Measurements from ENCODE around the gene APC2.
"Not testable (repeated sequence)": the region's sequence is repeated elsewhere in the genome, so short reads cannot be mapped to it uniquely, and the experiment has no call there.

The APC2 gene

GRCh38 chr19:1411255-1412191, 38.4 kb upstream of the APC2 start:
- no peaks in the 10 kb centered on the region for H3K27me3 Mint-ChIP-seq
- no peaks in the 10 kb centered on the region for H3K9me3 Mint-ChIP-seq (ENCODE audit: low read depth)
- peak overlapping the region; percentile 97 for H3K4me3 Mint-ChIP-seq
- peak overlapping the region; percentile 98 for H3K27ac Mint-ChIP-seq
- H3K36me3 Mint-ChIP-seq: peaks cover 2% of the 10 kb centered on the region
- peaks cover 63% of the 10 kb centered on the region for H3K4me1 Mint-ChIP-seq (ENCODE audit: low read depth)

GRCh38 chr19:1412323-1412923, 37.5 kb upstream of the APC2 start:
- Mint-ChIP-seq H3K4me3 (peak overlapping the region; percentile 69), H3K27me3 (no peaks in the 10 kb centered on the region), H3K4me1 (ENCODE audit: low read depth) (peaks cover 67% of the 10 kb centered on the region), H3K27ac (no peak overlapping the region), H3K9me3 (ENCODE audit: low read depth) (no peaks in the 10 kb centered on the region), H3K36me3 (peaks cover 2% of the 10 kb centered on the region)

- H3K36me3 Mint-ChIP-seq: peaks cover 2% of the 10 kb centered on the region
- H3K4me1 Mint-ChIP-seq (ENCODE audit: low read depth): peaks cover 69% of the 10 kb centered on the region
- no peaks in the 10 kb centered on the region for H3K9me3 Mint-ChIP-seq (ENCODE audit: low read depth)
- H3K27ac Mint-ChIP-seq: peak overlapping the region; percentile 70
- no peaks in the 10 kb centered on the region for H3K27me3 Mint-ChIP-seq
- H3K4me3 Mint-ChIP-seq: peak overlapping the region; percentile 59
These were observed 36.7 kb upstream of the APC2 start for GRCh38 chr19:1412995-1413800.

GRCh38 chr19:1416014-1416841, 33.7 kb upstream of the APC2 start:
- H3K9me3 Mint-ChIP-seq (ENCODE audit: low read depth): no peaks in the 10 kb centered on the region
- H3K27me3 Mint-ChIP-seq: no peaks in the 10 kb centered on the region
- H3K36me3 Mint-ChIP-seq: no peaks in the 10 kb centered on the region
- H3K4me1 Mint-ChIP-seq (ENCODE audit: low read depth): peaks cover 48% of the 10 kb centered on the region
- peak overlapping the region; percentile 47 for H3K4me3 Mint-ChIP-seq
- peak overlapping the region; percentile 76 for H3K27ac Mint-ChIP-seq

GRCh38 chr19:1417145-1417544, 32.8 kb upstream of the APC2 start:
- H3K27me3 Mint-ChIP-seq: no peaks in the 10 kb centered on the region
- peaks cover 39% of the 10 kb centered on the region for H3K4me1 Mint-ChIP-seq (ENCODE audit: low read depth)
- H3K27ac Mint-ChIP-seq: no peak overlapping the region
- no peaks in the 10 kb centered on the region for H3K9me3 Mint-ChIP-seq (ENCODE audit: low read depth)
- H3K4me3 Mint-ChIP-seq: no peak overlapping the region
- no peaks in the 10 kb centered on the region for H3K36me3 Mint-ChIP-seq

GRCh38 chr19:1417681-1418495, 32.0 kb upstream of the APC2 start:
- peak overlapping the region; percentile 50 for H3K27ac Mint-ChIP-seq
- H3K4me3 Mint-ChIP-seq: no peak overlapping the region
- no peaks in the 10 kb centered on the region for H3K27me3 Mint-ChIP-seq
- H3K4me1 Mint-ChIP-seq (ENCODE audit: low read depth): peaks cover 36% of the 10 kb centered on the region
- no peaks in the 10 kb centered on the region for H3K36me3 Mint-ChIP-seq
- no peaks in the 10 kb centered on the region for H3K9me3 Mint-ChIP-seq (ENCODE audit: low read depth)

- no peak overlapping the region for H3K4me3 Mint-ChIP-seq
- H3K9me3 Mint-ChIP-seq (ENCODE audit: low read depth): no peaks in the 10 kb centered on the region
- no peaks in the 10 kb centered on the region for H3K27me3 Mint-ChIP-seq
- peaks cover 30% of the 10 kb centered on the region for H3K4me1 Mint-ChIP-seq (ENCODE audit: low read depth)
- no peak overlapping the region for H3K27ac Mint-ChIP-seq
- no peaks in the 10 kb centered on the region for H3K36me3 Mint-ChIP-seq
These were observed 31.5 kb upstream of the APC2 start for GRCh38 chr19:1418496-1418775.

- Mint-ChIP-seq H3K9me3 (ENCODE audit: low read depth) (no peaks in the 10 kb centered on the region), H3K27ac (no peak overlapping the region), H3K27me3 (no peaks in the 10 kb centered on the region), H3K4me3 (no peak overlapping the region), H3K36me3 (no peaks in the 10 kb centered on the region), H3K4me1 (ENCODE audit: low read depth) (peaks cover 25% of the 10 kb centered on the region)
These were observed 30.8 kb upstream of the APC2 start for GRCh38 chr19:1418951-1419738.

- not testable (repeated sequence) for H3K36me3 Mint-ChIP-seq; H3K9me3 Mint-ChIP-seq (ENCODE audit: low read depth); H3K27ac Mint-ChIP-seq; H3K4me3 Mint-ChIP-seq; H3K27me3 Mint-ChIP-seq
- peaks cover 21% of the 10 kb centered on the region for H3K4me1 Mint-ChIP-seq (ENCODE audit: low read depth)
These were observed 29.8 kb upstream of the APC2 start for GRCh38 chr19:1420085-1420484.

- no peak overlapping the region for H3K4me3 Mint-ChIP-seq
- no peak overlapping the region for H3K27ac Mint-ChIP-seq
- H3K36me3 Mint-ChIP-seq: no peaks in the 10 kb centered on the region
- H3K4me1 Mint-ChIP-seq (ENCODE audit: low read depth): peaks cover 18% of the 10 kb centered on the region
- no peaks in the 10 kb centered on the region for H3K9me3 Mint-ChIP-seq (ENCODE audit: low read depth)
- no peaks in the 10 kb centered on the region for H3K27me3 Mint-ChIP-seq
These were observed 29.3 kb upstream of the APC2 start for GRCh38 chr19:1420590-1420989.

GRCh38 chr19:1421218-1421957, 28.5 kb upstream of the APC2 start:
- H3K9me3 Mint-ChIP-seq (ENCODE audit: low read depth): no peaks in the 10 kb centered on the region
- H3K27ac Mint-ChIP-seq: no peak overlapping the region
- no peaks in the 10 kb centered on the region for H3K27me3 Mint-ChIP-seq
- no peak overlapping the region for H3K4me3 Mint-ChIP-seq
- peaks cover 11% of the 10 kb centered on the region for H3K4me1 Mint-ChIP-seq (ENCODE audit: low read depth)
- H3K36me3 Mint-ChIP-seq: no peaks in the 10 kb centered on the region

GRCh38 chr19:1421958-1422305, 28.0 kb upstream of the APC2 start:
- H3K27me3 Mint-ChIP-seq: no peaks in the 10 kb centered on the region
- H3K4me1 Mint-ChIP-seq (ENCODE audit: low read depth): peaks cover 9% of the 10 kb centered on the region
- H3K27ac Mint-ChIP-seq: no peak overlapping the region
- H3K4me3 Mint-ChIP-seq: no peak overlapping the region
- H3K36me3 Mint-ChIP-seq: no peaks in the 10 kb centered on the region
- H3K9me3 Mint-ChIP-seq (ENCODE audit: low read depth): no peaks in the 10 kb centered on the region

GRCh38 chr19:1422360-1422759, 27.6 kb upstream of the APC2 start:
- H3K4me3 Mint-ChIP-seq: no peak overlapping the region
- H3K9me3 Mint-ChIP-seq (ENCODE audit: low read depth): no peaks in the 10 kb centered on the region
- H3K36me3 Mint-ChIP-seq: no peaks in the 10 kb centered on the region
- H3K27me3 Mint-ChIP-seq: no peaks in the 10 kb centered on the region
- peaks cover 5% of the 10 kb centered on the region for H3K4me1 Mint-ChIP-seq (ENCODE audit: low read depth)
- no peak overlapping the region for H3K27ac Mint-ChIP-seq

Data from activated naive CD8-positive, alpha-beta T cell (primary cell).